BJ (cell line): ENCODE data around the gene COL4A6. TPM values are rescaled to one million over a fixed set of nuclear protein-coding genes. Genes with fewer than 3 reads are reported as not detected.
A peak's percentile ranks its signal among the peaks of the same experiment; 100 is the strongest.

Experiments used
- CTCF ChIA-PET: fragments of 350-600 bp; formaldehyde crosslinking; extraction: SDS; loops from one replicate; lab custom pipeline; 2021; ENCODE audit warnings: antibody characterized with exemption, inconsistent platforms; lab: Yijun Ruan, JAX
- POLR2A ChIA-PET: fragments of 300-600 bp; sonication (Branson Sonifier 250); formaldehyde crosslinking; extraction: SDS; loops from one replicate; lab custom pipeline; 2021; ENCODE audit warnings: antibody characterized with exemption; lab: Charles Lee
- DNase-seq: peaks from one replicate; pipeline ENCODE4 v3.0.0-alpha.2; 2011; ENCODE audit warnings: low read depth
- H3K27me3 ChIP-seq: 2 replicates; pipeline ENCODE4 v1.6.0; 2011; ENCODE audit warnings: low read length; ENCODE audit not compliant: control insufficient read depth, insufficient read depth
- H3K36me3 ChIP-seq: 2 replicates; pipeline ENCODE4 v1.5.1; 2011; ENCODE audit warnings: low read length; ENCODE audit not compliant: control insufficient read depth, insufficient read depth
- H3K4me3 ChIP-seq: 2 replicates; pipeline ENCODE4 v1.5.1; 2011; ENCODE audit warnings: low read depth, mild to moderate bottlenecking, control low read depth, low read length
- polyA plus RNA-seq: library from polyadenylated mRNA; depleted of rRNA; stranded (reverse); fragments of >200 nt; gene quantifications from 2 replicates; pipeline ENCODE4 v1.2.3, GENCODE V29; 2011
- TF ChIP-seq, protein P1 (sequence below): IDR thresholded peaks from 2 replicates; pipeline ENCODE4 v1.5.1; 2011; ENCODE audit warnings: low read depth, mild to moderate bottlenecking, control low read depth, inconsistent platforms, low read length, moderate library complexity; ENCODE audit not compliant: insufficient read depth

The COL4A6 gene
- polyA plus RNA-seq, 1 experiment = 0.09 TPM

DNA sequence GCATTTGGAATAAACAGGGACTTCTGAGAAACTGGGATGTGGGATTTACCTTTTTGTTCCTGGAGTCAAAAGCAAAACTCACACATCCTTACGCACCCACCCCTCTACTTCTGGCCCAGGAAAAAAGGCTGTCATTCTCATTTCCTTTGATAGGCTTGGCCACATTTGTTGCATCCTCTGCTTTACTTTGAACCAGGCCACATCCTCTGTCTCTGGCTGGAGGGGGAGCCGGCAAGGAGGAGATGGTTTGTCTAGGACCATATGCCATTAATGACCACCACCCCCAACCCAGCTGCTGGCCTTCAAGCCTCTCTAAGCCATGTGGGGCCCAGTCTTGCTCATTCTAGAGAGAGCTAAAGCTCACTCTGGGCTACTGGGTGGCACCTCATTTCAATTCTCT, 282.1 kb downstream of the COL4A6 start:
- no peaks in the 10 kb centered on the region; the same call in 1 of the 2 replicates for H3K36me3 ChIP-seq
- ChIA-PET POLR2A (no interaction called here), CTCF (interaction anchor here (1.5 to 2.6 kb wide), 2 partner anchors 9 to 17 kb away, joined by 3 to 10 read pairs; no protein-coding TSS in a partner anchor)
- no peak for DNase-seq
- no peak overlapping the region for H3K4me3 ChIP-seq
- no peaks in the 10 kb centered on the region for H3K27me3 ChIP-seq
- TF ChIP-seq, protein P1, sequence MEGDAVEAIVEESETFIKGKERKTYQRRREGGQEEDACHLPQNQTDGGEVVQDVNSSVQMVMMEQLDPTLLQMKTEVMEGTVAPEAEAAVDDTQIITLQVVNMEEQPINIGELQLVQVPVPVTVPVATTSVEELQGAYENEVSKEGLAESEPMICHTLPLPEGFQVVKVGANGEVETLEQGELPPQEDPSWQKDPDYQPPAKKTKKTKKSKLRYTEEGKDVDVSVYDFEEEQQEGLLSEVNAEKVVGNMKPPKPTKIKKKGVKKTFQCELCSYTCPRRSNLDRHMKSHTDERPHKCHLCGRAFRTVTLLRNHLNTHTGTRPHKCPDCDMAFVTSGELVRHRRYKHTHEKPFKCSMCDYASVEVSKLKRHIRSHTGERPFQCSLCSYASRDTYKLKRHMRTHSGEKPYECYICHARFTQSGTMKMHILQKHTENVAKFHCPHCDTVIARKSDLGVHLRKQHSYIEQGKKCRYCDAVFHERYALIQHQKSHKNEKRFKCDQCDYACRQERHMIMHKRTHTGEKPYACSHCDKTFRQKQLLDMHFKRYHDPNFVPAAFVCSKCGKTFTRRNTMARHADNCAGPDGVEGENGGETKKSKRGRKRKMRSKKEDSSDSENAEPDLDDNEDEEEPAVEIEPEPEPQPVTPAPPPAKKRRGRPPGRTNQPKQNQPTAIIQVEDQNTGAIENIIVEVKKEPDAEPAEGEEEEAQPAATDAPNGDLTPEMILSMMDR = no peak

DNA sequence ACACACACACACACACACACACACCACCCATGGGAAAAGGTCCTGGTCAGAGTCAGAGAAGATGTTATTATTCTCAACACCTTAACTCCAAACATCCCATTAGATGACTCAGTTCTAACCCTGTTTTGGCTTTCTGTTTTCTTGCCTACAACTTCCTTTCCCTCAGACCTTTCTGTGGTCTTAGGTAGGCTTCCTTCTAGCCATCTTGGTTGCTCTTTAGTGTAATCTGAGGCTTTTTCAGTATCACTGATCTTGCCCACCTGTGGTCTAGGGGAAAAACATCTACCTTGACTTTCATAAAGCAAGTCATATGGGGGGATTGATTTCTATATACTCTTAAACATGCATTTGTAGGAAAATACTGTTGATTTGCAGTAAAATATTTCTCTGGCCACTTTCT, 289.7 kb downstream of the COL4A6 start:
- TF ChIP-seq, protein P1 = no peak
- CTCF ChIA-PET = interaction anchor here (1.6 kb wide), 1 partner anchor 9 kb away, joined by 5 read pairs; no protein-coding TSS in a partner anchor
- Histone ChIP-seq H3K4me3 (no peak overlapping the region), H3K36me3 (no peaks in the 10 kb centered on the region; the same call in 1 of the 2 replicates), H3K27me3 (no peaks in the 10 kb centered on the region)
- POLR2A ChIA-PET = no interaction called here
- no peak for DNase-seq

DNA sequence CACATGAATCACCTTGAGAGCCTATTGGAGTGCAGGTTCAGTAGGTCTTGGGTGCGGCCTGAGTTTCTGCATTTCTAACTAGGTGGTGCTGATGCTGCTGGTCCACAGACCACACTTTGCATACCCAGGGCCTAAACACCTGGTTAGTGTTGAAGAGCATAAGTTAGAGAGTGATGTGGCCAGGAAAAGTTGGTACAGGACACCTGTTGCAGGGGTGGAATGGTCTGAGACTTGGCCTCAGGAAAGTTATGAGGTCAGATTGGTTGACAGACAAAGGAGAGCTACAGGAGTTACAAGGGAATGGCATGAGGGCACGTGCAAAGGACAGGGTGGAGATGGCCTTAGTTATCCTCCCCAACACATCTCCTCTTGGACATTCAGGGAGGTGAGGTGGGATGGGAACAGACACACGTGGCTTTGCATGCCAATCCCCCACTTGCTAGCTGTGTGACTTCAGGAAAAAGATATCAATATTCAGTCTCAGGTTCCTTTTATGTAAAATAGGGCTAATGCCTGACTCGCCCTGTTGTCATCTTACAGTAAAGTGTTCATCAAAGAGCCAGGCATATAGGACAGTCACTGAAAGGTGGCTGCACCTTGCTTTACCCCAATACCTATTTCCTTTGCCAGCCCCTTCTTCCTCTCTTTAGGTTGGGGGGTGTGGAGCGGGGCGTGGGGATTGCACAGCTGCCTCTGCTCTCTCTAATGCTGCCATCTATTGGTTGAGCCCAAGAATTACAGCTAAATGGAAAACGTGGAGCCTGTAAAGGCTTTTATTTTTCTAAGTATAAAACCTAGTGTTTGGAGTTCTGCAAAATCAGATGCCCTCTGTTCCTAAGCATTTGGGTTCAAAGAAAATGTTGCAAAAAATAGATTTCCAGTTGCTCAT, 299.2 kb downstream of the COL4A6 start:
- no peak overlapping the region for H3K4me3 ChIP-seq
- ChIA-PET CTCF (interaction anchor here (0.7 to 2.8 kb wide), 13 partner anchors 9 to 118 kb away, joined by 3 to 15 read pairs (median 4); no protein-coding TSS in a partner anchor), POLR2A (no interaction called here)
- no peaks in the 10 kb centered on the region for H3K27me3 ChIP-seq
- no peak for DNase-seq
- TF ChIP-seq, protein P1 = peak; percentile 54
- H3K36me3 ChIP-seq = 0 out of 2 replicates have a peak, but pooled peaks cover 1% of the 10 kb centered on the region

DNA sequence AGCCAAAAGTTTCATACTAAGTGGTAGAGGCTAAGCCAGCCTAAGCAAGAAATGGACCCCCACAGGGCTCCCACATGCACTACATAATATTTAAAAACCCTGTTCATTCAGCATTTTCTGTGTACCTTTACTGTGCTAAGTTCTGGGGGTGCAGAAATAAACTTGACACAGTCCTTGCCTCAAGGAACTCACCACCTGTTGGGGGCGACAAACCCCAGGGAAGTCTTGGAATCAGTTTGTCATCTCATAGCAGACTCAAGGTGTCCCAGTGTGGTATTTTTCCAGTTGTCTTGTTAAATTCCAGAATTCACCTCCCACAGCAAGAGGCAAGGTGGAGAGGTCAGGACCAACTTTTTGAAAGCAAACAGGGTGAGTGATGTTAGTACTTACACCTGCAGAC, 303.5 kb downstream of the COL4A6 start:
- POLR2A ChIA-PET = no interaction called here

DNA sequence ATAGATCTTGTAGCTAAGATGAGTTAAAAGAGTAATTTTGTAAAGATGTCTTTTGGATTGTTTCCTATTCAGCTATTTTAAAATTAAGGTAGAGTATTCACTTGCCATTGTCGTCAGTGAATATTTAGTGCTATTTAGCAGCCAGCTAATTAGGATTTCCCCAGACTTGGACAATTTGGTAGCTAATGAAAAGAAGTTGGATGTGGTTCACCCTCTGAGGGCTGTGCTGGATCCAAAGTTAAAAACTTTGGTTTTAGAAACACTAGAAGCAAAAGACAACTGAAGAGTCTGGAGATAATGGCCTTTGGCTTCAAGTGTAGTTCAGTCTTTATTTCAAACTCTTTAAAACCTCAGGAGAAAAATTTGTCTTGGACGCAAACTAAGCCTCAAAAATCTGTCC, 305.3 kb downstream of the COL4A6 start:
- TF ChIP-seq, protein P1 = no peak
- DNase-seq = no peak
- Histone ChIP-seq H3K4me3 (no peak overlapping the region), H3K36me3 (0 out of 2 replicates have a peak, but pooled peaks cover 1% of the 10 kb centered on the region), H3K27me3 (no peaks in the 10 kb centered on the region)
- POLR2A ChIA-PET = no interaction called here
- CTCF ChIA-PET = no interaction called here

More for the DNA sequence above, 303.5 kb downstream of the COL4A6 start:
- TF ChIP-seq, protein P1 = no peak
- H3K4me3 ChIP-seq = no peak overlapping the region
- 0 out of 2 replicates have a peak, but pooled peaks cover 1% of the 10 kb centered on the region for H3K36me3 ChIP-seq
- DNase-seq = no peak
- CTCF ChIA-PET = no interaction called here
- H3K27me3 ChIP-seq = no peaks in the 10 kb centered on the region
